Breast epithelium (tissue), 3 donors: ENCODE data around the gene RNF111.
"Not testable (repeated sequence)": the region's sequence is repeated elsewhere in the genome, so short reads cannot be mapped to it uniquely, and the experiment has no call there.

ENCODE experiments used
- POLR2A ChIP-seq: fragments of 450-650 bp; IDR thresholded peaks from one replicate; pipeline ENCODE4 v1.6.1; 2016; ENCODE audit warnings: antibody characterized with exemption, mild to moderate bottlenecking, moderate library complexity
- TF ChIP-seq, protein P1 (sequence below), 3 donors: fragments of 450-650 bp; IDR thresholded peaks; one replicate each; pipeline ENCODE4 v1.5.1; 2016 to 2017; ENCODE audit warnings: antibody characterized with exemption in 3 of 3, mild to moderate bottlenecking in 3 of 3, moderate library complexity in 3 of 3

- TF ChIP-seq, protein P1, sequence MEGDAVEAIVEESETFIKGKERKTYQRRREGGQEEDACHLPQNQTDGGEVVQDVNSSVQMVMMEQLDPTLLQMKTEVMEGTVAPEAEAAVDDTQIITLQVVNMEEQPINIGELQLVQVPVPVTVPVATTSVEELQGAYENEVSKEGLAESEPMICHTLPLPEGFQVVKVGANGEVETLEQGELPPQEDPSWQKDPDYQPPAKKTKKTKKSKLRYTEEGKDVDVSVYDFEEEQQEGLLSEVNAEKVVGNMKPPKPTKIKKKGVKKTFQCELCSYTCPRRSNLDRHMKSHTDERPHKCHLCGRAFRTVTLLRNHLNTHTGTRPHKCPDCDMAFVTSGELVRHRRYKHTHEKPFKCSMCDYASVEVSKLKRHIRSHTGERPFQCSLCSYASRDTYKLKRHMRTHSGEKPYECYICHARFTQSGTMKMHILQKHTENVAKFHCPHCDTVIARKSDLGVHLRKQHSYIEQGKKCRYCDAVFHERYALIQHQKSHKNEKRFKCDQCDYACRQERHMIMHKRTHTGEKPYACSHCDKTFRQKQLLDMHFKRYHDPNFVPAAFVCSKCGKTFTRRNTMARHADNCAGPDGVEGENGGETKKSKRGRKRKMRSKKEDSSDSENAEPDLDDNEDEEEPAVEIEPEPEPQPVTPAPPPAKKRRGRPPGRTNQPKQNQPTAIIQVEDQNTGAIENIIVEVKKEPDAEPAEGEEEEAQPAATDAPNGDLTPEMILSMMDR (IDR thresholded peaks at IDR 0.05) = not testable (repeated sequence)
- TF ChIP-seq POLR2A = not testable (repeated sequence)
Observed at GRCh38 chr15:59125683-59126082, 138.2 kb downstream of the RNF111 start.
